ENCODE measurements around the gene DMPK.

DNA sequence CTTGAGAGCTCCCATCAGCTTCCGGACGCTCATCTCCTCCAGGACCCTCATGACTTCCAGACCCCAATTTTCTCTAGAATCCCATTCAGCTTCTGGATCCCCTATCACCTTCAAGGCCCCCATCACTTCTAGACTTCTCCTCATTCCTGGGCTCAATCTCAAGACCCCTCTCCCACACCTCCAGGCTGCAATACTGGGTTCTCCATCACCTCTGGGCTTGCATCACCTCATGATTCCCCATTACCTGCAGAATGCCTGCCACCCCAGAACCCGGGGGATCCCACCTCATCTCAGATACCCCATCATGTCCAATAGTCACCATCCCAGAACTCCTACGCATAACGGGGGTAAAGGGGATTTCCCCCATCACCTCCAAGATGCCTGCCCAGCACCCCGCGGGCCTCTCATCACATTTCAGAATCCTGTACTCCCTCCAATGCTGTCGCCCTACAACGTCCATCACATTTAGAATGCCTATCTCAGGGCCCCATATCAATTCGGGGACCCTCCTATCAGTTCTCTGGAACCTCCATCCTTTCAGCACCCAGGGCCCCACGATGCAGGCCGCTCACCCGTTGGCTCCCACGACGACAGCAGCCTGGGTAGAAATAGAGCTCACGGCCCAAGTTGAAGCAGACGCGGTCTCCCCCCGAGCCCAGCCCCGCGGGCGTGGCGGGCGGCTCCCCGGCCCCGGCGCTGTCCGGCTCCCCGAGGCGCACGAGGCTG is 9.6 kb upstream of the DMPK start:
- TF ChIP-seq, protein P1, sequence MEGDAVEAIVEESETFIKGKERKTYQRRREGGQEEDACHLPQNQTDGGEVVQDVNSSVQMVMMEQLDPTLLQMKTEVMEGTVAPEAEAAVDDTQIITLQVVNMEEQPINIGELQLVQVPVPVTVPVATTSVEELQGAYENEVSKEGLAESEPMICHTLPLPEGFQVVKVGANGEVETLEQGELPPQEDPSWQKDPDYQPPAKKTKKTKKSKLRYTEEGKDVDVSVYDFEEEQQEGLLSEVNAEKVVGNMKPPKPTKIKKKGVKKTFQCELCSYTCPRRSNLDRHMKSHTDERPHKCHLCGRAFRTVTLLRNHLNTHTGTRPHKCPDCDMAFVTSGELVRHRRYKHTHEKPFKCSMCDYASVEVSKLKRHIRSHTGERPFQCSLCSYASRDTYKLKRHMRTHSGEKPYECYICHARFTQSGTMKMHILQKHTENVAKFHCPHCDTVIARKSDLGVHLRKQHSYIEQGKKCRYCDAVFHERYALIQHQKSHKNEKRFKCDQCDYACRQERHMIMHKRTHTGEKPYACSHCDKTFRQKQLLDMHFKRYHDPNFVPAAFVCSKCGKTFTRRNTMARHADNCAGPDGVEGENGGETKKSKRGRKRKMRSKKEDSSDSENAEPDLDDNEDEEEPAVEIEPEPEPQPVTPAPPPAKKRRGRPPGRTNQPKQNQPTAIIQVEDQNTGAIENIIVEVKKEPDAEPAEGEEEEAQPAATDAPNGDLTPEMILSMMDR (IDR thresholded peaks at IDR 0.05): no peak
- no peak for TF ChIP-seq POLR2A (IDR thresholded peaks at IDR 0.05)
- TF ChIP-seq POLR2AphosphoS5 (IDR thresholded peaks at IDR 0.05): no peak
- no peak for TF ChIP-seq EP300 (IDR thresholded peaks at IDR 0.05; ENCODE audit: low read depth)

Data from transverse colon (tissue), 4 donors.